DMS 273 (cell line): ENCODE measurements around the gene NEU1.
"Not testable (repeated sequence)": the region's sequence is repeated elsewhere in the genome, so short reads cannot be mapped to it uniquely, and the experiment has no call there.

Experiments used
- DNase-seq: peaks from one replicate; lab custom pipeline; 2025; ENCODE audit not compliant: unreplicated experiment; lab: John Stamatoyannopoulos, UW

The NEU1 gene

DNA sequence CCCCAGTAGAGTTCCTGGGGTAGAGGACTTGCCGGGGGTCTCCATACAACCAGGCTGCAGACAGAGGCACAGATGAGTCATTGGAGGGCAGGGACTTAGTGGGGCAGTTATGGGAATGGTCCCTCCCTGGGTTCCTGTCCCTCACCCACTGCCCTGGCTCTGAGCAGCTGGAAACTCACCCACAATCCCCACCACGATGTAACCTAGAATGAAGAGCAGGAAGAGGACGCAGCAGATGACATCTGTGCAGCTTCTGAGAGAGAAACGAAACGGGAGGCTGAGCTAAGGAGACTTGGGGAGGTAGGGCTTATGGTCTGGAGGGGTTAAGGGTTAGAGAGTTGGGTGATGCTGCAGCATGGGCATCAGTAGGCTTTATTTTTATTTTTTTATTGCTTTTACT, 13.3 kb upstream of the NEU1 start:
- DNase-seq: no peak

DNA sequence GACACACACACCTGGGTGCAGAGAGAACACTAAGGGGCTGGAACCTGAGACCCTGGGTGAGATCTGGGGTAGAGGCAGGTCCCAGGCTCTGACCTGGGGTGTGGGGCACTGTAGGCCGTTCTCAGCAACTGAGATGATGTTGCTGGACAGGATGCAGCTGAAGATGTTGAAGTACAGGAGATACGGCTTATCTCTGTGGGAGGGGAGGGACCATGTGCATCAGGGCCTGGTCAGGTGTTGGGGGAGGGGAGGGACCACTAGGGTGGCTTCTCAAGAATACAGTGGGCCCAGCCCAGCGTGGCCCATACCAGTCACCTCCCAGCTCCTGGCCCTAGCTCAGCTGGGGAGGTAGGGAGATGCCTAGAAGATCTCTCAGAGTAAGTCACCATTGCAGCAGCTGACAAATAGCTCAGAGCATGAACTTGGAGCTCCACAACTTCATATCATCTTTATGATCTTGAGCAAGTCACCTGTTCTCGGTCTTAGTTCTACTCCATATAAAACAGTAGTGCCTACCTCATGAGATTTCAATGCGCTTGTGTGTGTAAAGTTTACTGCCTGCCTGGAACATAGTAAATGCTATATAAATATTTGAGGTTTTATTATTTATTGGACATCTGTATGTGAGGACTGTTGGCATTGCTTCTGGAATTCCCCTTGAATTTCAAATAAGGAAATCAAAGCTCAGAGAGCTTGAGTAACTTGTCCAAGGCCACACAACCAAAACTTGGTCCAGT, 12.4 kb upstream of the NEU1 start:
- no peak for DNase-seq

DNA sequence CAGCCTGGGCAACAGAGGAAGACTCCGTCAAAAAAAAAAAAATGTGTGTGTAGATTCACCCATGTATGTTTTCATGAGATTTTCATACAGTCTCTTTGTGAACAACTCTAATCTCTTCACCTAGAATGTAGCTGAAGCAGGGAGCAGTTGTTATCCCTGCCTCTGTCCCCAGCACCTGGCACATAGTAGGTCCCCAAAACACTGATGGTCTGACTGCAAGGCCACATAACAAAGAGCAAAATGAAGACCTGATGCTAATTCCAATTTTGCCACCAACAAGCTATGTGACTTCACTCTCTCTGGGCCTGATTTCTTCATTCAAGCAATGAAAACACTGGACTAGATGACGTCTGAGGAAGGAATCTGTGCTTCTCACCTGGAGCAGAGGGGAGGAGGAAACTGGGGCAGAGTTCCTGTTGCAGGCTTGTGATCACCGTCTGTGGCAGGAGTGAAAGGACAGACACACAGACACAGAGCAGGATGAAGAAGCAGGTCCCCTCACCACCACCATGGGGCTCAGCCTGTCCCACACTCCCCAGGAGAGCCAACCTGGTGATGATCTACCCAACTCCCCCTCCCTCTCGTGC, 11.6 kb upstream of the NEU1 start:
- DNase-seq: no peak

DNA sequence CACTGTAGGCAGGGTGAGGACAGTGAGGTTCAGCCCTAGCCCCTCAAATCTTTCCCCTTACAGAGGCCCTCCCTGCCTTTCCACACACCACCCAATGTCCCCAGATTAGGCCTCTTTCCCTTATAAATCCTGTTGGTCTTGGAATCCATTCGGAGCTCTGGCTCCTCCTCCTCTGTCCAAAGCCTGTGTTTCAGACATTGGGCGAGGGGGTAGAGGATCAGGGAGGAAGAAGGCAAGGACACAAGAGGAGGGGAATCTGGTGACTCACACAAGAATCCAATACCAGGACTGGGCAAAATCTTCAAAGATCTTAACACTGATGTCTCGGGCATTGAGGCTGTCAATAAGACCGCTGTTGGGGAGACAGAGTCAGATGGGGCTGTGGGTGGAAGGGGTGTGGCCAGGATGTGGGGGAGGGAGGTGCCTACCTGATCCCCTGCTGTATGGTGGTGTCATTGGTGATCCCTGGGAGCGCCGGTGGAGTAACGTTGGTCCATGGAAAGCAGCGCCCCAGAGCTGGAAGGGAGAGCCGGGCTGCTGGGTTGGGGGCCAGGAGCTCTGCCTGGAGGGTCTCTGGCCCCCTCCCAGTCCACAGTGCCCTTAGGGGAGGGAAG, 8.5 kb upstream of the NEU1 start:
- DNase-seq: no peak

DNA sequence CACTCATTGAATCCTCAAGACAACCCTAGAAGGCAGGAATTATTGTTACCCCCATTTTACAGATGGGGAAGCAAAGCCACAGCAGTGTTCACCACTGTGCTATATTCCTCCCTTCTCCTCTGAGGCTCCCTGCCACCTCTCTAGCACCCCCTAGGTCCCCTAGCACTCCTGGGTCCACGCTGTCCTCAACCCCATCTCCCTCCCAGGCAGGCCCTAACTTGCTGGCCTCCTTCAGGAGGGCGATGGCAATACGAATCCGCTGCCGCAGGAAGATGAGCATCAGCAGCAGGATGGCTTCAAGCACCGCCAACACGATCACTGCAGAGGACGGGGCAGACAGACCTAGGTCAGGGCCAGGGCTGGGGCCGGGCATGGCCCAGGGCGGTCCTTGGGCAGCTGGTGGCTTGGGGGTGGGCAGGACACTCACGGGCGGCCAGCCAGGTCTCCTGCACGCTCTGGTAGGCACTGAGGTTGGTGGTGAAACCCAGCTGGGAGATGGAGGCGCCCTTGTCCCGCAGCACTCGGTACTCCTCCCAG, 7.8 kb upstream of the NEU1 start:
- DNase-seq: peak; percentile 60

DNA sequence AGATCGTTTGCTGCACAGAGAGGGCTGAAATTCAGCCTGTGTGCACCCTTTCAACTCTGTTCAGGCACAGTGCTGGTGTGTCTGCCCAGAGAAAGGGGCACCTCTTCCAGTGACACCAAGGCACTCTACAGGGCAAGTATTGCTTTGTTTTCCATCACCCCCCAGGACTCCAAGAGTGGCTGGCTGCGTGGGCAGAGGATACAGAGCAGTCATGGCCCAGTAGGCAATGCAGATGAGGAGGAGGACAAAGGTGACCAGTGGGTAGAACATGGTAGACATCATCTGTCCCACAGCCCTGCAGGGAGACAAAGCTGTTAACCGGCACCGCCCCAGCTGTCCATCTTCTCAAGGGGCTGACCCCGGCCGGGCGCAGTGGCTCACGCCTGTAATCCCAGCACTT, 6.7 kb upstream of the NEU1 start:
- no peak for DNase-seq

DNA sequence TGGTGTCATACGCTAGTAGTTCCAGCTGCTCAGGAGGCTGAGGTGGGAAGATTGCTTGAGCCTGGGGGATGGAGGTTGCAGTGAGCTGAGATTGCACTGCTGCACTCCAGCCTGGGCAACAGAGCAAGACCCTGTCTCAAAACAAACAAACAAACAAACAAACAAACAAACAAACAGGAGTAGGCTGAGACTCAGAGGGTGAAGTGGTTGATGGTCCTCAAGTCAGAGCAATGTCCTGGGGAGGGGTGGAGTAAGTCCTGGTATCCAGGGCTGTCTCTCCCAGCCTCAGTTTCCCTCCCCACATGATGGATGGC, 6.0 kb upstream of the NEU1 start:
- DNase-seq: not testable (repeated sequence)

DNA sequence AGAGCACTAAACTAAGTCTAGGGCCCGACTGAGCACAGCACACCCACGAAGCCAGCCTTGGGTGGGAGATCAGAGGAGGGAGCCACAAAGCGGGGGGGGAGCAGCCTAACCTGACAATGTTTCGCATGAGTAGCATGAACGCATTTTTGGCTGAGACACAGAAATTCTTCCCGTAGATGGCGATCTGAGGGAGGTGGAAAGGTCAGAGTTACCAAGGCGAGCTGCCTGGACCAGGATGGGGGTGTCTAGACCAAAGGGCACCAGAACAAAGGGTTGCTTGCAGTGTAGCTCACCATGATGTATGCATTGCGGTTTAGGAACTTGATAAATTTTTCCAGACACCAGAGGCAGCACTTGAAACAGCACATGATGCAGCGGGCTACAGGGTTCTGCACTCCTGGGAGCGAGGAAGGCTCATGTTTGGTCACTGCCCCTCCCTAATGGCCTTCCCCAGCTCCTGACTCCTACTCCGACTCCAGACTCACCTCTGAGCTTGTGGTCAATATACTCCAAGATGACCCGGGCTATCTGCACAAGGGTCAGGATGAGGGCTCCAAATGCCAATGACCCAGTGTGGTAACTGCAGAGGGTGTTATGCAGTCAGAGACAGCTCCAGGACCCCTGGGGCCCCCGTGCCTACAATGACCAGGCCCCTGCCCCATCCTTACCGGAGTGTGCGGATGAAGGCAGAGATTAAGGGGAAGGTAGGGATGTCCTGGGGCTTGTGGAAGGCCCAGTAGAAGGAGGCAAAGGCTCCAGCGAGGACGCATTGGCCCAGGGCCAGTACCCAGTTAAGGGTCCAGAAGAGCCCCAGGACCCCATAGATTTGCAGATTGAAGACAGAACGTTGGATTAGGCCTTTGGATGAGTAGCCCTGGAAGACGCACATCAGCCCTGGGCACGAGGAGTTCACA, 2.8 kb upstream of the NEU1 start:
- DNase-seq: no peak

DNA sequence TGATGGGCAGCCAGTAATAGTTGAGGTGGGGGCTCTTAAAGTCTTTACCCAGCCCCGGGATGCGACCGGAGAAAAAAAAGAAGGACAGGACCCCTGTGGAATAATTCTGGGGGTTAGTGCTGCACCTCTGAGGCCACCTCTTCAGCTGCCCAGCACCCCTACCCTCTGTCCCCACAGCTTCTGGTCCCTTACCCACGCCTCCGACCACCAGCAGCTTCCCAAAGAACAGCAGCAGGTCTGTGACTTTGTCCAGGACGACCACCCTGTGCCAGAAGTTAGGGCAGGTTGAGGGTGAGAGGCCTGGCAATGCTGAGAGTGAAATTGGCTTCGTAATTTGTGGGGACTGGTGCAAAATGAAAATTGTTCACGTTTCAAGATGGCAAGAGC, 2.2 kb upstream of the NEU1 start:
- no peak for DNase-seq

DNA sequence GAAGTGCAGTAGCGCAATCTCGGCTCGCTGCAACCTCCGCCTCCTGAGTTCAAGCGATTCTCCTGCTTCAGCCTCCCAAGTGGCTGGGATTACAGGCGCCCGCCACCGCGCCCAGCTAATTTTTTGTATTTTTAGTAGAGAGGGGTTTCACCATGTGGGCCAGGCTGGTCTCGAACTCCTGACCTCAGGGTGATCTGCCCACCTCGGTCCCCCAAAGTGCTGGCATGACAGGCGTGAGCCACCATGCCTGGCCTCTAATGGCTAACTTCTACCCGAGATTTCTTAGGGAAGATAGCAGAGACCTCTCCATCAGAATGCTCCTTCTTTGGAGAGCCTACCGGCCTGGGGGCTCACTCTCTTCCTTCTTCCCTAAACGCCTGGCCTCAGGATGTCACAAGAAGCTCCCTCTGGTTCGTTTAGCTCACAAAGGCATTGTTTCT, 1.5 kb upstream of the NEU1 start:
- not testable (repeated sequence) for DNase-seq

DNA sequence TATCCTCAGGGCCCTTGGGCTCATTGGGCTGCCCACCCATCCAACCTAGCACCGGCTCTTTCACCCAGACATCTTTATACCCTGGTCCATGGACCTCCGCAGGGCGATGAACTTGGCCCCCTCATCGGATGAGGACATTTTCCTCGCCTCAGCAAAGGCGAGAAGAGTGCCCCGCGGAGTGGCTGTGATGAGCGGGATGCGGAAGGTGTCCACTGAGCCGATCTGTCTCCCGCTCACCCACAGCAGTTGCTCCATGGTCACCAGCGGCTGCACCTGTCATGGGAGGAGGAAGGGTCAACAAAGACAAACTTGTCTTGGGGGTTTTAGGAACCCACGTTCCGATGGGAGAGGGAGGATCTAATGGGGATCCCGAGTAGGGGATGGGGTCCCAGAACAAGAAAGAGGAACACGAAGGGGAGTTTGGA, 690 bp downstream of the NEU1 start:
- DNase-seq: no peak

DNA sequence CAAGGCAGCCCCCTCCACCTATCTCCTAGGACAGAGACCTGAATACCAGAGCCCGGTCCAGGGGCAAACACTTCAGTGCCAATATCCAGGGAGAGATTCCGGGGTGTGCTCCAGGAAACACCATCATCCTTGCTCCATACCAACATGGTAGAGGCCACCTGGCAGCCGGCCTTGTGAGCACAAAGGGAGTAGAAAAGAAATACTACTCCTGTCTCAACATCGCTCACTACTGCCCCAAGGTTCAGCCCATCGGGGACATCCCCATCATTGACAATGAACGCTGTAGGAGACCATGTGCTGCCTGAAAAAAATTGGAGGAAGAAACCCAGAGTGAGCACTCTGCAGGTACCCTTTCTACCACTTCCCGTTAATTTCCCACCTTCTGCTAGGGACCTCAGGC, 1.5 kb downstream of the NEU1 start:
- no peak for DNase-seq

DNA sequence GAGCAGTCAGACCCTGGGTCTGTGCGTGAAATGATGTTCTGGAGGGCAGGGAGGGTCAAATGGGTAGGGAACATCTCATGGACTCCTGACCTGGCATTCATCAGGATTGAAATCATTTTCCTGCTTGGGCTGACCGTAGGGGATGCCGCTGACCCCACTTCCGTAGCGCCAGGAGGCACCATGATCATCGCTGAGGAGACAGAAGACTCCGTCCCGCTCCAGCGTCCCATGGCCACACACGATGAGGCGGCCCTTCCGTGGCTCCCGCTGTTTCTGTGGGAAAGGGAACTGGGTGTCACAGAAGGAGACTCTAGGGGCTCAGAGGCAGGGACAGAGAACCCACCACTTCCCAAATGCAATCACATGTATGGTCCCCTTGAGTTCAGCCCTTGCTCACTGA, 2.3 kb downstream of the NEU1 start:
- no peak for DNase-seq

DNA sequence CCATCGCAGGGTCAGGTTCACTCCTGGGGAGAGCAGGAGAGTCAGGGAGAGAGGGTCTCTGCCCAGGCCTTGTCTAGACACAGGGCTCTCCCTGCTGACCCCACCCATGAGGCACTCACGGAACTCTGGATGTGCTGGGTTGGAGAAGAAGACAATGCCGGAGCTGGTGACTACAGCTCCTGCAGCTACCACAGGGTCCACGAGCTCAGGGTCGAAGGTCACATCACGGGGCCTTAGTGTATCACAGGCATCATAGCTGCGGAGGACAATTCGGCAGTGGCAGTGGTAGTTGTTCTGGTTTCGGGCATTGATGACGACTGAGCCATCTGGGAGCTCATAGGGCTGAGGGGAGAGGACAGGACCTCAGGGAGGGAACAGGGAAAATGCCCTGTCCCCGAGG, 2.7 kb downstream of the NEU1 start:
- no peak for DNase-seq

DNA sequence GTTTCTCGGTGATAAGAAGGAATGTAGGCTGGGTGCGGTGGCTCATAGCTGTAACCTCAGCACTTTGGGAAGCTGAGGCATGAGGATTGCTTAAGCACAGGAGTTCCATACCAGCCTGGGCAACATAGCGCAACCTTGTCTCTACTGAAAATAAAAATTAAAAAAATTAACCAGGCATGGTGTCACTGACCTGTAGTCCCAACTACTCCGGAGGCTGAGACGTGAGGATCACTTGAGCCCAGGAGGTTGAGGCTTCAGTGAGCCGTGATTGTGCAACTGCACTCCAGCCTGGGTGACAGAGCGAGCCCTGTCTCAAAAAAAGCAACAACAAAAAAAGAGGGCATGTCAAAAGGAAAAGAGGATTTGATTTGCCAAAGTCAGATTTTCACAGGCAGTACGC, 3.9 kb downstream of the NEU1 start:
- DNase-seq: no peak

DNA sequence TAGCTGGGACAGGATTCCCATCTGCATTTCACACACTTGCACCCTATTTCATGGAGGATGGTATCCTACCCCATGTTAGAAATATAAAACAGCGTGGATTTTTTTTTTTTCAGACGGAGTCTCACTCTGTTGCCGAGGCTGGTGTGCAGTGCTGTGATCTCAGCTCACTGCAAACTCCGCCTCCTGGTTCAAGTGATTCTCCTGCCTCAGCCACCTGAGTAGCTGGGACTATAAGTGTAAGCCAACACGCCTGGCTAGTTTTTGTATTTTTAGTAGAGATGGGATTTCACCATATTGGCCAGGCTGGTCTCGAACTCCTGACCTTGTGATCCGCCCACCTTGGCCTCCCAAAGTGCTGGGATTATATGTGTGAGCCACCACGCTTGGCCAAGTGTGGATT, 4.8 kb downstream of the NEU1 start:
- DNase-seq: not testable (repeated sequence)

DNA sequence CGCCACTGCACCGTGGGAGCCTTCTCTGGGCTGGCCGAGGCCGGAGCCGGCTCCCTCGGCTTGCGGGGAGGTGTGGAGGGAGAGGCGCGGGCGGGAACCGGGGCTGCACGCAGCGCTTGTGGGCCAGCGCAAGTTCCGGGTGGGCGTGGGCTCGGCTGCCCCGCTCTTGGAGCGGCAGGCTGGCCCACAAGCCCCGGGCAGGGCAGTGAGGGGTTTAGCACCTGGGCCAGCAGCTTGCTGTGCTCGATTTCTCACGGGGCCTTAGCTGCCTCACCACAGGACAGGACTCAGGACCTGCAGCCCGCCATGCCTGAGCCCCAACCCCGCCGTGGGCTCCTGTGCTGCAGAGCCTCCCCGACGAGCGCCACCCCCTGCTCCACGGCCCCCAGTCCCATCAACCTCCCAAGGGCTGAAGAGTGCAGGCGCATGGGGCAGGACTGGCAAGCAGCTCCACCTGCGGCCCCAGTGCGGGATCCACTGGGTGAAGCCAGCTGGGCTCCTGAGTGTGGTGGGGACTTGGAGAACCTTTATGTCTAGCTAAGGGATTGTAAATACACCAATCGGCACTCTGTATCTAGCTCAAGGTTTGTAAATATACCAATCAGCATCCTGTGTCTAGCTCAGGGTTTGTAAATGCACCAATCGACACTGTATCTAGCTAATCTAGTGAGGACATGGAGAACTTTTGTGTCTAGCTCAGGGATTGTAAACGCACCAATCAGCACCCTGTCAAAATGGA, 10.5 kb downstream of the NEU1 start:
- DNase-seq: not testable (repeated sequence)

DNA sequence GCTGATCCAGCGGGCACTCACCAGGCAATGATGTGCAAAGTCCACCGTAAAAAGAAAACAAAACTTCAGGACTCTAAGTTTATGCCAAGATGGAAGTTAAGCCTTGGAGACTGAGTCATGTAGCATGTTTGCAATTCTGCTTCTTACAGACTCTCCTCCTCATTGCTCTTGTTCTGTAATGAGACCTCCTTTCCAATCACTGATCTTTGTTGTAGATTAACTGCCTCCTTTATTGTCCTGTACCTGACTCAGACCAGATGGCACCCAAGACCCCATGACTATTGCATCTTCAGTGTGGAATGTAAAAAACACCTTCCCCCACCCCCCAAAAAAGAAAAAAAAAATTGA, 11.2 kb downstream of the NEU1 start:
- no peak for DNase-seq

DNA sequence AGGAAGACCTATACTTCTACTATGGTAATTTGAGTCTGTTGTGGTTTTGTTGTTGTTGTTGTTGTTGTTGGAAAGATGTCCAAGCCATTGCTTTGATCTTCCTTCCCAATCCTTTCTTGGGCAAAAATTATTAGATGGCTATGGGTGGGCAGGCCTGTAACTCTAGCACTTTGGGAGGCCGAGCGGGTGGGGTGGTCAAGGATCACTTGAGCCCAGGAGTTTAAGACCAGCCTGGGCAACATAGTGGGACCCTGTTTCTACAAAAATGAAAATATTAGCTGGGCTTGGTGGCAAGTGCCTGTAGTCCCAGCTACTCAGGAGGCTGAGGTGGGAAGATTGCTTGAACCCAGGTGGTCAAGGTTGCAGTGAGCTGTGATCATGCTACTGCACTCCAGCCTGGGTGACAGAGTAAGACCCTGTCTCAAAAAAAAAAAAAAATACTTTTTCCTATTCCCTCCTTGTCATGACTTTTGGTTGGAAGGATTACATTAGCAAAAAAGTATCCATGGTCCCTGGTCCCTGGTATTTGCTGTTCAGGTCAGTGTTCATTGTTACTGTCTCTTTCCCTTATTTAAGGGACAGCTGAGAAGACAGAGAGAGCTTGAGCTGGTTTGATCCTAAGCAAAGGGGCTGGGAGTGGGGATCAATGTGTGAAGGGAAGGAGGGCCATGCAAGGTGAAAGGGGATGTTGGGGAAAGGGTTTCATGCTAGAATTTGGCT, 11.7 kb downstream of the NEU1 start:
- no peak for DNase-seq

DNA sequence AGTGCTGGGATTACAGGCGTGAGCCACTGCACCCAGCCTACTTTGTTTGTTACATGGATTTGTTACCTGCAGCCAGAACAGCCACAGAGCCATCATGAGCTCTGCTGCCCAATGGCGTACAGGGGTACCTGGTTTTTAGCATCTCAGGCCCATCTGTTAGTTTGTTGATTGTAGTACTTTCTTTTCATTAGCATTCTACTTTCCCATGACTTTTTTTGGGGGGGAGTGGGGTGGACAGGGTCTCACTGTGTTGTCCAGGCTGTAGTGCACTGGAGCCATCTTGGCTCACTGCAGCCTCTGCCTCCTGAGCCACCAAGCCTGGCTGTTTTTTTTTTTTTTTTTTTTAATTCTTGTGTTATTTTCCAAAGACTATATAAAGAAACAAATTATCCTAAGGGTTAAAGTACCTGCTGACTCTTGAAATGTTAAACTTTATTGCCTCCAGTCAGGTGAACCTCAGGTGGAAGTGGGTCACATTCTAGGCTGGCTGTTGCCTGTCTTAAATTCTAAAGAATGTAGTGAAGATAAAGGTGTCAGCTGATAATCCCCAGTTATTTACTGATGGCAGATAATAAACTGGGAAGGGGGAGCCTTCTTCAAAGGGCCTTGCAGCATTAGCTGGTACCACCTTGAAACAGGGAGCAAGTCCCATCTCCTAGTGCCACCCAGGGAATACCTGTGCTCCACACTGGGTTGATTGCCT, 15.2 kb downstream of the NEU1 start:
- DNase-seq: no peak
